ENCODE results near the gene TMEM139. TPM values are rescaled to one million over a fixed set of nuclear protein-coding genes. Genes with fewer than 3 reads are reported as not detected.

The TMEM139 gene
- total RNA-seq, 1 donor from 2014 or later, result 6.9 TPM

DNA sequence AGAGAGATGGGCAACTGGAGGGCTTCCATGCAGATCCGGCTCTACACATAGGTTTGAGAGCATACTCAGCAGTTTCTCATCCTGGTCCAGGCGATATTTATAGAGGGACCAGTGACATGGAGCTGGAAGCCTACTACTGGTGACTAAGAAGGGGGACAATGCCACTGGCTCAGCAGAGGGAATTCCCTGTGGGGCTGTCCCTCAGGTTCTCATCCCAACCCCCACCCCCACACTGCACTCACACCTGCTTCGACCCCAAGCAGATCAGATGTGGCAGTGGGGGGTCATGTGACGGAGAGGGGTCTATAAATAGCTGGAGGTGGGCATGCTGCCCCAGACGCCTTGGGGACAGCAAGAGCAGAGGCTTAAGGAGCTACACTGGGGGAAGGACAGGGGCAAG, 31.0 kb downstream of the TMEM139 start, which contains the start of gene CLCN1:
Gene CLCN1, plus strand, starts transcription at position 336 of the 400 bp plus-strand sequence. CDS start 102 bp downstream, outside the sequence.
- intact Hi-C loops (cut with DNase I), result no loop called here
- no peak for DNase-seq (ENCODE audit: low spot score)

DNA sequence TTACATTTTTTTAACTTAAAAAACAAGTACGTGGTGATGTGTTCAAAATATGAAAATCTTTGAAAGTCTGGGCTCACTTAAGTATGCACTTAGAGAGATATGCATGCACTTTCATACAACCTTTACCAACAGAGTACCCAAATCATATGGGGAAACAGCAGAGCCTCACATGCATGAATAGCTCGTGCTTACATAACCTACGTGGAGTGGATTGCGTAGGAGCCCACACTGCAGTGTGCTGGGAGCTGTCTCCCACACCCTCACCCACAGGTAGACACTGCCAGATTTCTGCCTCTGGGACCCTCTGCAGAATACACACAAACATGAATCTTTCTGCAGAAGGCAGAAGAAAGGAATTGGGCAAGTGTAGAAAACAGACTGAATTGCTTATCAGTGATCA, 31.7 kb downstream of the TMEM139 start:
- no peak for DNase-seq (ENCODE audit: low spot score)
- intact Hi-C loops (cut with DNase I), result no loop called here

DNA sequence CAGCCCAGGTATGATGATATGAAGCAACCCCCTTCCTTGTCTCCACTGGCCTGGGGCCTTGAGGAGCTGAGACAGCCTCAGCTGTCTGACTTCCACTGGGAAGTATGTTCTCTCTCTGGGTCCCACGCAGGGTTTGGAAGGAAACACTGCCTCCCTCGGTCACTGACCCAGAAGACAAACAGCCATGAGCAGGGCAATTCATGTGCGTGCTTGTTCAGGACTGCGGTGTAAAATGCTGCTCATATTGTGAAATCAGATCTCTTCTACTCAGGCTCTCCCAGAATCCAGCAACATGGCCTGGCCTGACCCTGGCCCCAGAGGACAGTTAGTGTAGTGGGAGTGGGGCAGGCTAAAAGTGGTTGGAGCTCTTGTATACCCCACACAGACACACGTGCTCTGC, 33.9 kb downstream of the TMEM139 start:
- intact Hi-C loops (cut with DNase I), result no loop called here
- no peak for DNase-seq (ENCODE audit: low spot score)

DNA sequence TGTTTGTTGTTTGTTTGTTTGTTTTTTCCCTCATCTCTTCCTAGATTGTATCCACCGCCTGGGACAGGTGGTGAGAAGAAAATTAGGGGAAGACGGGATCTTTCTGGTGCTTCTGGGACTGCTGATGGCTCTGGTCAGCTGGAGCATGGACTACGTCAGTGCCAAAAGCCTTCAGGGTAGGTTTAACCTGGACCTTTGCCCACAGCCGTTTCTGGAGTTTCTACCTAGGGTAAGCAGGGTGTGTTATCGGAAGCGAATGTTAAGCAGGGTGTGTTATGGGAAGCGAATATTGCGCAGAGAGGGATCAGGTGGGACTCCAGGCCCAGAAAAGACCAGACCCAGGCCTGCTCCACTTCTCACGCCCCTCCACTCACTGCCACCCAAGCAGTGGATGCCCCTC, 35.9 kb downstream of the TMEM139 start:
- DNase-seq (ENCODE audit: low spot score), result no peak
- intact Hi-C loops (cut with DNase I), result no loop called here

DNA sequence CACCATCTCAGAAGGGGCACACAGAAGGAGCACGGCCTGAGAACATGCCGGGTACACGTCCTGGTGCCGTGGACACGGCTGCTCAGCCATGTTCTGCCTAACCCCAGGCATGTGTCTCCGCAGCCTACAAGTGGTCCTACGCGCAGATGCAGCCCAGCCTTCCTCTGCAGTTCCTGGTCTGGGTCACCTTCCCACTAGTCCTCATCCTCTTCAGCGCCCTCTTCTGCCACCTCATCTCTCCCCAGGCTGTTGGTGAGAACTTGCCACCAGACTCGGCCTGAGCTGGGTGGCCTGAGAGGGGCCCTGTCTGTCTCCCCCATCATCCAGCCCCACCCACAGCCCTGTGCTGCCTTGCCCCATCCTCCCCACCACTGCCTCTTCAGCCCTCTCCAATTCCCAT, 36.5 kb downstream of the TMEM139 start:
- intact Hi-C loops (cut with DNase I), result no loop called here
- no peak for DNase-seq (ENCODE audit: low spot score)

DNA sequence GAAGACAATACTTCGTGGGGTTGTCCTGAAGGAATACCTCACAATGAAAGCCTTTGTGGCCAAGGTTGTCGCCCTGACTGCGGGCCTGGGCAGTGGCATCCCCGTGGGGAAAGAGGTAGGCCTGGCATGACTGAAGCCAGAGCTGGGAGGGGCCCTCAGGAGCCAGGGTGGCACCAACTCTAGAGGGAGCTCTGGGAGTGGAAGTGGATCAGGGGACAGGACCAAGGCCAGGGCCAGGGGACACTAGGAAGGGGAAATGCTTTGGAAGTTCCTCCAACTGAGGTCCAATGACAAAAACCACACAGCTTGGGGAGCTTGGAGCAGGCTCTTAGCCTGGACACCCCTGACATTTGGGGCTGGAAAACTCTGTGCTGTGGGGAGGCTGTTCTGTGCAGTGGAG, 37.0 kb downstream of the TMEM139 start:
- intact Hi-C loops (cut with DNase I), result no loop called here
- no peak for DNase-seq (ENCODE audit: low spot score)

DNA sequence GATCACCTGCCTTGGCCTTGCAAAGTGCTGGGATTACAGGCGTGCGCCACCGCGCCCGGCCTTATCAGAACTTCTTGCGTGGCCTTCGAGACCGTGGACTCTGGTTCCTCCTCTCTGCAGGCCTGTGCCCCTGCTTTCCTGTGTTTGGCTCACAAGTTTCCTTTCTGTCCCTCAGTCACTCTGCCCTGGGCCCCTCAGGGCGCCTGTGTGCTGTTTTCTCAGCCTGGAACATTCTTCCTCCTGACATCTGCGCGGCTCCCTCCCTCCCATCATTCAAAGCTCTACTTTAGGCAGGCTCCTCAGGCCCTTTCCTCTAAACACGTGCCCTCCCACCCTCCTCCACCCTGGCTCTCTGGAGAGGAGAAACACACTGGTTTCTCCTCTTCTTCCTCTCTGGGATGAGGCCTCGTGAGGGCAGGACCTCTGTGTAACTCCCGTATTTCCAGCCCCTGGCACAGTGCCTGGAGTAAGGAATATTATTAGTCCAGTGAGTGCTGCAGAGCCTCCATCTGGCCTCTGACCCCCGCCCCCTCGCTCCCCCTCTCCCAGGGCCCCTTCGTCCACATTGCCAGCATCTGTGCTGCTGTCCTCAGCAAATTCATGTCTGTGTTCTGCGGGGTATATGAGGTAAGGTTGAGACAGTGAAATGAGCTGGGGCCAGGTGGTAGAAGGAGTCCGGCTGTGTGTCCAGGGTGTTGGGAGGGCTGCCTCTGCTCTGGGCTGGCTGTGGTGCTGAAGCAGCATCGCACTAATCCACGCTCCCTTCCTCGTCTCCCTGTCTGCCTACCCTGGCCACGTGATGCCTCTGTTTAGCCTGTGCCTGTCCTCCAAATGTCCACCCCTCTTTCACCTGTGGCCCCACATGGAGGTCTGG, 38.2 kb downstream of the TMEM139 start:
- no peak for DNase-seq (ENCODE audit: low spot score)
- intact Hi-C loops (cut with DNase I), result no loop called here

DNA sequence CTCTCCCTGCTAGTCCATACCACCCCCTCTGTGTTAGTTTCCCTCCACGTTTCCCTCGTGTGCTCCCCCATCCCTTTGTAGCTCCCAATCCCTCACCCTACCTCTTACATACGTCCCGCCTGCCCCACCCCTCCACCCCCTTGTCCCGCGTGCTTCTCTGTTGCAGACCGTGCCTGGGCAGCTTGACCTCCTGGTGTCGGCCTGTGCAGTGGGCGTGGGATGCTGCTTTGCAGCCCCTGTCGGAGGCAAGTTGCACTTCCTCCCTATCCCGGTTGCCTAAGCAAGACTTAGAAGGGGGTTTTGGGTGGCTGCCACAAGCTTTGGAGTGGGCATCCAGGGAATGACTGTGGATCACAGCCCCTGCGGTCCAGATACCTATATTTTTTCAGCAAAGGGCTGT, 38.9 kb downstream of the TMEM139 start:
- intact Hi-C loops (cut with DNase I), result no loop called here
- no peak for DNase-seq (ENCODE audit: low spot score)

DNA sequence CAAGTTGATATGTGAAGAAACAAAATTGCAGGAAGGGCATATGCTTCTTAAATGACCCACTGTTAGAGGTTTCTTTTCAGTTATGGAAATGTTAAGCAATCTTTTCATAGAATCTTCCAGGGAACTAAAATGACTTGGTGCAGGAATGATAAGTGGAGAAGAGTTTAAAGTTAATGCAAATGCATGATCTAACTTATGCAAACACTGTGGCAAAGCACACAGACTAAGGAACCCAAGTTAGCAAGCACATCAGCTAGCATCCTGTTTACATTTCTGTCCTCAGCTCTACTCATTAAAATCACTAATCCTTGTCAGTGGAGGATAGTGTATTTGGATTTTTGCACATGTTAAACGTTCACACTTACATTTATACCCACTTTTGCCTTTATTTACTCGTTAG, 40.5 kb downstream of the TMEM139 start:
- DNase-seq (ENCODE audit: low spot score), result no peak
- intact Hi-C loops (cut with DNase I), result no loop called here

DNA sequence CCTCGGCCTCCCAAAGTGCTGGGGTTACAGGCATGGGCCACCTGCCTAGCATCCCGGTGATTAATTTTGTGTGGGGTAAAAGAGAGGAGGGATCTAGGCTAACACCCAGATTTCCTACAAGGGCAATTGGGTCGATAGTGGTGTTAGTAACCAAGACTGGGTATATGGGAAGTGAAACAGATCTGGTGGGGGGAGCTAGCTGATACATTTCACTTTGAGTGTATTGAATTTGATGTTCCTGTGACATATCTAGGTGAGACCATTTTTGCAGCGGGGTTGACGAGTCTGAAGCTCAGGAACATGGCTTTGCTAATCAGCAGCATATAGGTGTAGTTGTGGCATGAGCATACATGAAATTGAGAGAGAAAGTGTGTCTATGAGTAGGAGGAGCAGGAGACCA, 43.1 kb downstream of the TMEM139 start:
- intact Hi-C loops (cut with DNase I), result no loop called here
- DNase-seq (ENCODE audit: low spot score), result no peak

DNA sequence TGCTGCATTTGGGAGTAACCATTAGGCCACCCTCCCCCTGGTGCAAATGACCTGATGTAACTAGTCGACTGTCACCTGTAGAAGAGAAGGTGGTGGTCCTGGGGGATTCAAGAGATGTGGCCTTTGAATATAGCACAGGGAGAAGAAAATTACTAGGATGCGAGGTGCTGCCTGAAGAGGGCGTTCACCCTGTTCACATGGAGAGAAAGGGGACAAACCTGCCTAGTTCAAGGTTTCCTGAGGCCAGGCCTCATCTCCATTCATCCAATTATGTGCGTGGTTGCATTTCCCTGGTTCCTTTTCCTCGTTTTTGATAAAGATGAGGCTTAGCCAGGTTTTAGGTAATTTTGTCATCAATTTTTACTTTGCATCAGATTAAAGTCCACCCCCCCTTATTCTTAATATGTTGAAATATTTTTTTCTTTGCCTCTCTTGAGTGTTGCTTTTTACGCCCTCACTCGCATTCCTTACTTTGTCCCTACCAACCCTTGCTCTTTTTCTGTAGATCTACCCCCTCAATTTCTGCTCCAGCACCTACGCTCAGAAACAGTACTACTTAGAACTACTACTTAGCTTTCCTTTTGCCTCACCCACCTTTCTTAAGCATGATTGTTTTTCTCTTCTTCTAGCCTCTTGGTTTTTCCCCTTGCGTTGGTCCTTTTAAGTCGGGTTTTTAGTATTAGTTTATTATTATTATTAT, 44.9 kb downstream of the TMEM139 start:
- DNase-seq (ENCODE audit: low spot score), result no peak
- intact Hi-C loops (cut with DNase I), result no loop called here

DNA sequence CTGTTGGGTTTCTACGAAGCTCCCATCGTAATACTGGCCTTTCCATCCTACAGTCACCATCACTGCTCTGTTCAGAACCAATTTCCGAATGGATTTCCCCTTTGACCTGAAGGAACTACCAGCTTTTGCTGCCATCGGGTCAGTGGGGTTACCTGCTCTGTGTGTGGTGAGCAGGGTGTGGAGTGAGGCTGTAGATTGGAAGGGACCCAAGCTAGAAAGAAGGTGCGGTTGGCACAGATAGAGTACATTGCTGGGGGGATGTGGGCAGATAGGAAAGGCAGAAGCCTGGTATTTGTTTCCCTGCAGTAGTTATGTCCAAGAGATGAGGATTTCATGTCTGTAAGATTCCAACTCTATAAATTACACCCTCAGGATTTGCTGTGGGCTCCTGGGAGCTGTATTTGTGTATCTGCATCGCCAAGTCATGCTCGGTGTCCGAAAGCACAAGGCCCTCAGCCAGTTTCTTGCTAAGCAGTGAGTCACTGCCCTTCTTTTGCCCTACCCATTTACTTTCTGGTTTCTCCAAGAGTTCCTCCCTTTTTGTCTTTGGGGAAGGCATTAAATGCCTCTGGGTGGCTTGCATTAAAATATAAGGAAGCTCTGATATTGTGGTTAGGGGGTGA, 46.5 kb downstream of the TMEM139 start:
- intact Hi-C loops (cut with DNase I), result no loop called here
- no peak for DNase-seq (ENCODE audit: low spot score)

DNA sequence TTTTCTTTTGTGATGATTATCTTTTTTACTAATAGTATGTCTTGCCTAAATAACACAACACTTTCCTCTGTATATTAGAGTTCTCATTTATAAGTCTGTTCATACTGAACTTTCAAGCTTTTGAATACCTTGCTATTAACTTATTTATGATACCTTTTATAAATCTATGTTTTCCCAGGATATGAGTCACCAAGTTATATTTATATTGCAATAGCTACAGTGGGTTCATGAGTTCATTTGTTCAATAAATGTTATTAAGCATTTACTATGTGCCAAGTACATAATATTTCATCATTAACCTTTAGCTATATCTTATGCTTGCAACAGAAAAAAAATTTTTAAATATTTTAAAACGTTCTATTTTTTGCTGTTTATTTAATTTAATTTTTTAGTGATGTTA, 49.5 kb downstream of the TMEM139 start:
- intact Hi-C loops (cut with DNase I), result no loop called here
- no peak for DNase-seq (ENCODE audit: low spot score)

DNA sequence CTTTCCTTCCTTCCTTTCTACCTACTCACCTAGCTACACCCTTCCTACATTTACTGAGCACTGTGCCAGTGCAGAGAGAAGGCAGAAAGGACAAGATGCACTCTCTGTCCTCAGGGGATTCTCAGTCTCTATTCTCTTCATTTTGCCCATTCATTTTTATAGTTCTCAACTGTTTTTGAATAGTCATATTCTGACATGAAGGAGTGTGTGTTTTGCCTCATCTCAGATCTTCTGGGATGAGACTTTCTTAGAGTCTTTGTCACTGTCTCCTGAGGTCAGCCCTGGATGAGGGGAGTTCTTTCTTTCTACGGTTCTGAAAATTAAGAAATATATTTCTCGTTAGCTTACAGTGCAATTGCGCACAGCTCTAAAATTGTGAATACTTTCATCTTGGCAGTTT, 52.5 kb downstream of the TMEM139 start:
- no peak for DNase-seq (ENCODE audit: low spot score)
- intact Hi-C loops (cut with DNase I), result no loop called here

Other genes with a start within 250 kb of the TMEM139 start
- gene OR6V1, start 232.6 kb upstream of the TMEM139 start, total RNA-seq, result not detected
- gene PIP, start 152.9 kb upstream of the TMEM139 start, total RNA-seq, result not detected
- not detected for gene TAS2R39, start 101.5 kb upstream of the TMEM139 start, total RNA-seq
- gene TAS2R40, start 62.9 kb upstream of the TMEM139 start, total RNA-seq, result not detected
- 208 TPM for gene GSTK1, start 21.5 kb upstream of the TMEM139 start, total RNA-seq
- 12.6 TPM for gene CASP2, start 3.4 kb downstream of the TMEM139 start, total RNA-seq
- not detected for gene CLCN1, start 31.2 kb downstream of the TMEM139 start, total RNA-seq
- 0.19 TPM for gene FAM131B, start 77.8 kb downstream of the TMEM139 start, total RNA-seq
- 126 TPM for gene ZYX, start 96.4 kb downstream of the TMEM139 start, total RNA-seq
- gene EPHA1, start 123.9 kb downstream of the TMEM139 start, total RNA-seq, result not detected
- gene TAS2R60, start 158.5 kb downstream of the TMEM139 start, total RNA-seq, result not detected
- not detected for gene TAS2R41, start 192.9 kb downstream of the TMEM139 start, total RNA-seq